Left ventricle myocardium inferior (tissue), 1 donor: ENCODE results near the gene SNIP1. TPM values are rescaled to one million over a fixed set of nuclear protein-coding genes. Genes with fewer than 3 reads are reported as not detected.

Source experiments
- DNase-seq: peaks from one replicate; pipeline ENCODE4 v3.0.0-alpha.2; 2020
- H3K27ac ChIP-seq: fragments of 200-600 bp; replicated peaks from 2 replicates; pipeline ENCODE4 v1.8.0; 2021
- H3K27me3 ChIP-seq: fragments of 200-600 bp; 2 replicates; pipeline ENCODE4 v1.8.0; 2021; ENCODE audit warnings: low read depth
- H3K36me3 ChIP-seq: fragments of 200-600 bp; 2 replicates; pipeline ENCODE4 v1.8.0; 2021
- H3K4me1 ChIP-seq: fragments of 200-600 bp; 2 replicates; pipeline ENCODE4 v1.8.0; 2021
- H3K4me3 ChIP-seq: fragments of 200-600 bp; 2 replicates; pipeline ENCODE4 v1.8.0; 2021; ENCODE audit warnings: mild to moderate bottlenecking, moderate library complexity
- H3K9me3 ChIP-seq: fragments of 200-600 bp; replicated peaks from 2 replicates; pipeline ENCODE4 v1.8.0; 2021
- intact Hi-C: fragments of 100-400 bp; cut with micrococcal nuclease; formaldehyde crosslinking; loops from one replicate; pipeline ENCODE4 v1.11.0; 2022
- microRNA-seq: library from miRNA; unstranded; fragments of <30 nt; microRNA quantifications from one replicate; pipeline ENCODE4 v1.2.0, GENCODE V29; 2020
- total RNA-seq: library from RNA; stranded (reverse); fragmentation: NEBNext Ultra II Directional; extraction: Animal tissue kit (Norgen Biotek cat#: 25700); gene quantifications from one replicate; pipeline ENCODE4 v1.2.1, GENCODE V29; 2021
- TF ChIP-seq, protein P1 (sequence below): fragments of 200-600 bp; IDR thresholded peaks from 2 replicates; pipeline ENCODE4 v1.8.0; 2021; ENCODE audit warnings: antibody characterized with exemption, mild to moderate bottlenecking, borderline replicate concordance
- donor health status: DM: no; HTN: yes; CAD: no; lungs with severe emphysema.

SNIP1 gene
- total RNA-seq, 1 donor from 2014 or later = 7.0 TPM

DNA sequence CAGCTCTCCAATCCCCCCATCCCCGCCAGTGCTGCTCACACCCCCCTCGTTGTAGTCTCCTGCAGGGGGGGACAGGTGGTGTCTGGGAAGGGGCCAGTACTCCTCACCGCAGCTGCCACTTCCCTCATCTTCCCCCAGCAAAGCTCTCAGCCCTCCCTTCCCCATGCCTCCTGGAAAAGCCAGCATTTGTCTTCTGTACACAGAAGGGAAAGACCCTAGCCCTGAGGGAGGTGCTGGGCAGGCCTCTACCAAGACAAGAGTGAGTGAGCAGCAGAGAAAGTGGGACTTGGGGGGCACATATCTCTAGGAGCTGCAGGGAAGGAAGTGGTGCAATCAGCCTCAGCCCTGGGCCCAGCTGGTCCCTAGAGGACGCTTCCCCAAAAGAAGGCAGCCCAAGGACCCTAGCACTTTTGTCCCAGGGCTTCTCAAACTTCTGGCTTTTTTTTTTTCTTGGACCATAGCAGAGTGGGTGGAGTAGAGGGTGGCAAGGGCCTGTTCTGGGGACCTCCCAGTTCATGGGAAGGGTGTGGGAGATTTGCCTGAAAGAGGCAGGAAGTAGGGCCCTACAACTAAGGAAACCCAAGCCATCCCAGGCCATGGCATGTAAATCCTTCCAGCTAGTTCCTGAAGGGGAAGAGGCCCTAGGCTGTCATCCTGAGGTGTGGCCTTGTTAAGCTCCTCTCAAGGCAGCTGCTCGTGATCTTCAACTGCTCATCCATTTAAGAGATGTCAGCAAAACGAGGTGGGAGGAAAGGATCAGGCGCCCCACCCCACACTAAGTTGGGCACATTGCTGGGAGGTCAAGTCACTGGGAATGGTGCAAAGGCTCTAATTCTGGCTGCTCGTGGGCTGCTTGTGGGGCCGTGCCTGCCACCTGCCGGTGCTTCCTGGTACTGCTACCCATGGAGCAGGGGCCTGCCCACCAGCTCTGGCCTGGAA, 67.1 kb downstream of the SNIP1 start:
- peak overlapping the region; percentile 70 for H3K27ac ChIP-seq
- no peaks in the 10 kb centered on the region for H3K9me3 ChIP-seq
- intact Hi-C loops = loop anchor here (2.0 kb wide), 1 partner anchor 32 kb away; no protein-coding TSS in a partner anchor
- peak; percentile 79 for DNase-seq
- H3K27me3 ChIP-seq = no peaks in the 10 kb centered on the region
- peaks cover 40% of the 10 kb centered on the region for H3K4me1 ChIP-seq
- no peak overlapping the region for H3K4me3 ChIP-seq
- TF ChIP-seq, protein P1, sequence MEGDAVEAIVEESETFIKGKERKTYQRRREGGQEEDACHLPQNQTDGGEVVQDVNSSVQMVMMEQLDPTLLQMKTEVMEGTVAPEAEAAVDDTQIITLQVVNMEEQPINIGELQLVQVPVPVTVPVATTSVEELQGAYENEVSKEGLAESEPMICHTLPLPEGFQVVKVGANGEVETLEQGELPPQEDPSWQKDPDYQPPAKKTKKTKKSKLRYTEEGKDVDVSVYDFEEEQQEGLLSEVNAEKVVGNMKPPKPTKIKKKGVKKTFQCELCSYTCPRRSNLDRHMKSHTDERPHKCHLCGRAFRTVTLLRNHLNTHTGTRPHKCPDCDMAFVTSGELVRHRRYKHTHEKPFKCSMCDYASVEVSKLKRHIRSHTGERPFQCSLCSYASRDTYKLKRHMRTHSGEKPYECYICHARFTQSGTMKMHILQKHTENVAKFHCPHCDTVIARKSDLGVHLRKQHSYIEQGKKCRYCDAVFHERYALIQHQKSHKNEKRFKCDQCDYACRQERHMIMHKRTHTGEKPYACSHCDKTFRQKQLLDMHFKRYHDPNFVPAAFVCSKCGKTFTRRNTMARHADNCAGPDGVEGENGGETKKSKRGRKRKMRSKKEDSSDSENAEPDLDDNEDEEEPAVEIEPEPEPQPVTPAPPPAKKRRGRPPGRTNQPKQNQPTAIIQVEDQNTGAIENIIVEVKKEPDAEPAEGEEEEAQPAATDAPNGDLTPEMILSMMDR = peak; percentile 99
- peaks cover 63% of the 10 kb centered on the region for H3K36me3 ChIP-seq

DNA sequence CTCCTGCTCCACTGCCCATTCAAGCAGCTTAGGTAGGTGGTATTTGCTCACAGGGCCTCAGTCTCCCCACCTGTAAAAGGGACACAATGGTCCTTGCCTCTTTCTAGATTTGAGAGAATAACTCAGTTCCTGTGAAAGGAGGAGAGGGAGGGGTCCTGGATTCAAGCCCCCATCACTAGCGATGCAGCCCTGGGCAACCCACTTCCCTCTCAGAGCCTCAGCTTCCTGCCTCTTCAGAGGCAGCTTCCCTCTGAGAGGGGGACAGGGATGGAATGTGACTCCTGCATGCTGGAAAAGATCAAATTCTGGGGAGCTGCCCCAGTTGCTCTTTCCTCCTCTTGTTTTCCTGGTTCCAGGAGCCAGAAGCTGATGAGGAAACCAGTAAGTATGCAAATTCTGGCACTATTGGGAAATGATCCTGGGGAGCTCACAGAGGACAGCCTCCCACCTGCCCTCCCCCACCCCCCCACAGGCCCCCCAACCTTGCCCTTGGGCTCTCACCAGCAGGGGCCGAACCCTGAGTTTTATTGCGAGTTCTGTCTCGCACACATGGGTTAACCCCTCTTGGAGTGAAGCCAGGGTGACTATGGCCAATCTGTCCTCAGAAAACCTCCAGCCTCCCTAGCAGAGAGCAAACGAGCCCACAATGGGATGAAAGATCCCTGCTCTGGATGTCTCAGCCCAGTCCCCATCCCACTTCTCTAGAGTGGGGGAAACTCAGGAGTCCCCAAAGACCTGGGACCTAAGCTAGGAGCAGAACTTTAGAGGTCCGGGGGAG, 68.0 kb downstream of the SNIP1 start:
- TF ChIP-seq, protein P1 = no peak
- Histone ChIP-seq H3K36me3 (peaks cover 65% of the 10 kb centered on the region), H3K9me3 (no peaks in the 10 kb centered on the region), H3K27ac (peak overlapping the region; percentile 70), H3K4me3 (no peak overlapping the region), H3K27me3 (no peaks in the 10 kb centered on the region), H3K4me1 (peaks cover 40% of the 10 kb centered on the region)
- DNase-seq = no peak
- intact Hi-C loops = loop anchor here (2.0 kb wide), 1 partner anchor 31 kb away; no protein-coding TSS in a partner anchor

Small RNA genes within 50 kb of the gene (microRNA-seq; reads per million reads assigned to microRNA genes)
- 1.6 reads per million for gene MIR5581

Other genes starting within 250 kb of the SNIP1 start
- 4.9 TPM for gene ZC3H12A, start 79.7 kb downstream of the SNIP1 start, total RNA-seq
- gene MEAF6, start 39.5 kb downstream of the SNIP1 start, total RNA-seq = 34.1 TPM
- gene DNALI1, start 2.6 kb upstream of the SNIP1 start, total RNA-seq = 6.9 TPM
- 20.1 TPM for gene GNL2, start 41.6 kb upstream of the SNIP1 start, total RNA-seq
- not detected for gene RSPO1, start 80.6 kb upstream of the SNIP1 start, total RNA-seq
- gene CDCA8, start 138.2 kb upstream of the SNIP1 start, total RNA-seq = 0.33 TPM
- 0.14 TPM for gene EPHA10, start 210.8 kb upstream of the SNIP1 start, total RNA-seq
- 1.9 TPM for gene MANEAL, start 239.6 kb upstream of the SNIP1 start, total RNA-seq